ENCODE data around the gene EPB41.

The EPB41 gene

DNA sequence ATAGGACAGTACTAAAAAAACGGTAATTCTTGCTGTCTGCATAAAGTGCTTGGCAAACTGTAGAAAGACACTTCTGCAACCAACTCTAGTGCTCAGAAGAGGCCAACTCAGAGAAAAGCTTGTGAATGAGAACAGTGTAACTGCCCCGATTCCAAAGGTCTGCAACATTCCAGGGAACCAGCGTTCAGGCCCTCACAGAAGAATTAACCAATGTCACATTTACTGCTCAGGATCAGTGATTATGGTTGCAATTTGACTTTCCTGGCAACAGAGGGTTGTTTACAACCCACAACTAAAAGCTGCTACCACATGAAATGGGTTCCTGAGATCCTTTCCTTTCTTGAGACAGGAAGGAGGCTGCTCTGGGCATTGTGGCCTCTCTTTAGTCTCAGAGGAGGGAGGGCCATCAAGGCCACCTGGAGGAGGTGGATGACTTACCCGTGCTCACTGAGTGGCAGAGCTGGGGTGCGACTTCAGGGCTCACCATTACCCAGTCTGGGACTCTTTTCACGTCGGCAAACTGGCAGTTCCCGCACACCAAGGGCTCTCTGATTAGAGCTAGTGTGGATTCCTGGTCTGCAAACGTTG, 252.0 kb downstream of the EPB41 start:
- no peak for DNase-seq (ENCODE audit: low spot score)

DNA sequence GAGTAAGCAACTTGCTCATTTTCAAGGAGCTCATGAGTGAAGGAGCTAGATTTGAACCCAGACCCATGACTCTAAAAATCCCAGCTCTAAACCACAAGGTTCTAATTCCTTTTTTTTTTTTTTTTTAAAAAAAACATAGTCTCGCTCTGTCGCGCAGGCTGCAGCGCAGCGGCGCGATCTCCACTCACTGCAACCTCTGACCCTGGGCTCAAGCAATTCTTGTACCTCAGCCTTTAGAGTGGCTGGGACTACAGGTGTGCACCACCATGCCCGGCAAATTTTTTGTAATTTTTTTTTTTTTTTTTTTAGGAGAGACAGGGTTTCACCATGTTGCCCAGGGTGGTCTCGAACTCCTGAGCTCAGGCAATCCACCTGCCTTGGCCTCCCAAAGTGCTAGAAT, 253.5 kb downstream of the EPB41 start:
- in situ Hi-C loops (cut with MboI; ENCODE audit: low sequenced_read_pairs, unreplicated experiment), result no loop called here
- TF ChIP-seq, protein P1, sequence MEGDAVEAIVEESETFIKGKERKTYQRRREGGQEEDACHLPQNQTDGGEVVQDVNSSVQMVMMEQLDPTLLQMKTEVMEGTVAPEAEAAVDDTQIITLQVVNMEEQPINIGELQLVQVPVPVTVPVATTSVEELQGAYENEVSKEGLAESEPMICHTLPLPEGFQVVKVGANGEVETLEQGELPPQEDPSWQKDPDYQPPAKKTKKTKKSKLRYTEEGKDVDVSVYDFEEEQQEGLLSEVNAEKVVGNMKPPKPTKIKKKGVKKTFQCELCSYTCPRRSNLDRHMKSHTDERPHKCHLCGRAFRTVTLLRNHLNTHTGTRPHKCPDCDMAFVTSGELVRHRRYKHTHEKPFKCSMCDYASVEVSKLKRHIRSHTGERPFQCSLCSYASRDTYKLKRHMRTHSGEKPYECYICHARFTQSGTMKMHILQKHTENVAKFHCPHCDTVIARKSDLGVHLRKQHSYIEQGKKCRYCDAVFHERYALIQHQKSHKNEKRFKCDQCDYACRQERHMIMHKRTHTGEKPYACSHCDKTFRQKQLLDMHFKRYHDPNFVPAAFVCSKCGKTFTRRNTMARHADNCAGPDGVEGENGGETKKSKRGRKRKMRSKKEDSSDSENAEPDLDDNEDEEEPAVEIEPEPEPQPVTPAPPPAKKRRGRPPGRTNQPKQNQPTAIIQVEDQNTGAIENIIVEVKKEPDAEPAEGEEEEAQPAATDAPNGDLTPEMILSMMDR (IDR thresholded peaks at IDR 0.05; ENCODE audit: borderline replicate concordance, control extremely low read depth, extremely low read depth, insufficient read depth, missing control alignments), result no peak
- no peak for DNase-seq (ENCODE audit: low spot score)

More for the DNA sequence above, 252.0 kb downstream of the EPB41 start:
- in situ Hi-C loops (cut with MboI; ENCODE audit: low sequenced_read_pairs, unreplicated experiment), result no loop called here
- TF ChIP-seq, protein P1 (IDR thresholded peaks at IDR 0.05; ENCODE audit: borderline replicate concordance, control extremely low read depth, extremely low read depth, insufficient read depth, missing control alignments), result no peak

Measured in GM13976 (cell line).